HG03521 (cell line): Measurements from ENCODE around the gene RMND5B.
"Not testable (repeated sequence)": the region's sequence is repeated elsewhere in the genome, so short reads cannot be mapped to it uniquely, and the experiment has no call there.

Experiments
- ATAC-seq: cut with Tn5 transposase; IDR thresholded peaks from one replicate; pipeline ENCODE4 v1.9.1; 2021; ENCODE audit warnings: mild to moderate bottlenecking, moderate library complexity; ENCODE audit not compliant: unreplicated experiment

RMND5B gene

DNA sequence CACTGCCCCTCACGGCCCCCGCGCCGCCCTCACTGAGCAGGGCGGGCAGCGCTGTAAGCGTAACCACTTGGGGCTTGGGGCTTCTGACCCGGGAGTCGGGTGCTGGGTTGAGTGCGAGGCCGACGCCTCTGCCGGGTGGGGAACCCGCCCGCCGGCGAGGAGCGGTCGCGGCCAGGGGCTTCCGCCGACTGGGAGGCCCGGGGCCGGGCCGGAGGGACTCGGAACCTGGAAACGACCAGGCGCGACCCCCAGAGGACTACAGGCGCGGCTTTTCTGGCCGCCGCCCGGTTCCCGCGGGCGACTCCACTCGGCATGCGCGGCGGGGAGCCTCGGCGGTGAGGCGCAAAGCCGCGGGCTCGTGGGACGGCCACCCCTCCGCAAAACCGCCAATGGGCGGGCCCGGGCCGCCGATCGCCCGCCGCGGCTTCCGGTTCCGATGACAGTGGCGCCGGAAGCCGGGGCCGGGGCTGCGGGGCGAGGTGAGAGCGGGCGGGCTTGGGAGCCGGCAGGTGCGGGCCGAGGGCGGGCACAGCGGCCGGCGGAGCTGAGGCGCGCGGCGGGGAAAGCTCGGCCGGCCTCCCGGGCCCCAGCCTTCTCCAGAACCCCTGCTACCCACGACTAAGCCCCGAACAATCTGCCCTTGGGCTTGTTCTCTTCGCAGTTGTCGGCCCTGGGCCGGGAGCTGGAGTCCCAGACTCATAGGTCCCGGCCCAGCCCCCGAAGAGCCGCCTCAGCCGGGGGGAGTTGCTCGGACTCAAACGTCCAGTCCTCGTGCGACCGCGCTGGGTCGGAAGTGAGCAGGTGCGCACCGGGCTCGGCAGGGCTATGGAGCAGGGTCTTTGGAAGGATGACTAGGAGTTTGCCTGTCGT, at the start of gene RMND5B:
RMND5B (plus strand) TSS at position 439 of the 870 bp plus-strand sequence. CDS start 7,106 bp downstream, outside the sequence.
- peak; percentile 80 for ATAC-seq

- no peak for ATAC-seq
These were observed 49.1 kb upstream of the RMND5B start for GRCh38 chr5:178081571-178082243.

DNA sequence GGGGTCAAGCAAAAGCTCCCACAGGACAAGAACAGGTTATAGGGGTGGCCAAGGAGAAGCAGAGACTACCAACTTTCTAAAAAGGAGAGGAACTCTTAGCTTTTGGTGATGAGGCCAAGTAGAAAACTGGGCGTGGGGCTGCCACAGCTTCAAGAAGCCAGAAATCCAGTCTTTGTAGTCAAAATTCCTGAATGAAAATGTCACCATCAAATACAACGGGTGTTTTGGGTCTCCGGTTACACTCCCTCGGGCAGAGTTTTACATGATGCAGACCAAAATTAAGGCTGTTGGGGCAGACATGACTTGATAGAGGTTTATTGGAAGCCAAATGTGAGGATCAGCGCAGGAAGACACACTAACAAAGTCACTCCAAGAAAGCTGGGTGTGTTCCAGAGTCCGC, 46.9 kb upstream of the RMND5B start:
- ATAC-seq = no peak

GRCh38 chr5:178085316-178085715, 45.5 kb upstream of the RMND5B start:
- ATAC-seq = no peak

GRCh38 chr5:178086266-178086665, 44.5 kb upstream of the RMND5B start:
- ATAC-seq = no peak

- ATAC-seq = not testable (repeated sequence)
These were observed 43.6 kb upstream of the RMND5B start for GRCh38 chr5:178087199-178087598.

DNA sequence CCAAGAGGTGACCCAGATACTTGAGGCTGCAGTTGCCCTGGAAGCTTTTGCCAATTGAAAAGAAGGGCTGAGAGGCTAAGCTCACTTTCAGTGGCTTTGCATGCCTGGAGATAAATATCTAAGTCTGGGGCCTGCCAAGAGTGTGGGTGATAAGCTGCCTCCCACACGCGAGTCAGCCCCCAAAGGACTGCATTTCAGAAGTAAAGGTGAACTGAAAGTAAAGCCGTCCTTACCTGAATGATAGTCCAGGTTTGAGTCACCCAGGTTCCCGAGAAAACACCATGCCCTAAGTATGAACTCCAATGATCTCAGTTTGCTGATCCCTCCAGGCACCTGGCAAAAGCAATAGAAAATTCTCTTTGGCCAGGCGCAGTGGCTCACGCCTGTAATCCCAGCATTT, 40.0 kb upstream of the RMND5B start:
- ATAC-seq = no peak

- ATAC-seq = no peak
These were observed 37.7 kb upstream of the RMND5B start for GRCh38 chr5:178093134-178093533.

DNA sequence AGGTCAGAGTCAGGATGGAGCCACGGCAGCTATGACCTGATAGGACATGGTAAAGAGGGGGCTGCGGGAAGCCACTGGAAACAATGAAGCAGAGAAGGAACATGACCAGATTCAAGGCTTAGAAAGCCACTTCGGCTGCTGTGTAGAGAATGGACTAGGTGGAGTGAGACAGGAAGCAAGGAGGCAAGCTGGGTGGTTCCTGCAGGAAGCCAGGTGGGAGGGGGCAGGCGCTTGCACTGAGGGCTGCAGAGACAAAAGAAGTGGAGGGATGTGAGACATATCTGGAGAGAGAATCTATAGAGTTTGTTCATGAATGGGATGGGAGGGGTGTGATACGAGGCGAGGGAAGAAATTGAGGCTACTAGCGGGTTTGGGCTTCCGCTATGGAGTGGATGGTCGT, 36.5 kb upstream of the RMND5B start:
- ATAC-seq = no peak

DNA sequence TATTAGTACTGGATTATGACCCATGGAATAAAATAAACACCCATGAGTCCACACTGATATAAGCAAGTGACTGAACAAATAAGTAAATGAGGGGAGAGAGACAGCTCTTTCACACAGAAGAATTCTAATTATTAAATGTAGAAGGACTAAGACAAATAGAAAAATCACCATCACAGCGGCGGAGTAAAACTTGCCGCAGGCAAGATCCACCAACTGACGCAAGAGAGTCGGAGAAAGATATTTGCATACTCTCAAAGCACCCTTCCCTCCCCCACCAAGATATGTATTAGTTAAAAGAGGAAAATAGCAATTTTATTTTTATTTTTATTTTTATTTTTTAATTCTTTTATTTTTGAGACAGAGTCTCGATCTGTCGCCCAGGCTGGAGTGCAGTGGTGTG, 32.1 kb upstream of the RMND5B start:
- ATAC-seq = no peak

- no peak for ATAC-seq
These were observed 27.2 kb upstream of the RMND5B start for GRCh38 chr5:178103612-178104011.

DNA sequence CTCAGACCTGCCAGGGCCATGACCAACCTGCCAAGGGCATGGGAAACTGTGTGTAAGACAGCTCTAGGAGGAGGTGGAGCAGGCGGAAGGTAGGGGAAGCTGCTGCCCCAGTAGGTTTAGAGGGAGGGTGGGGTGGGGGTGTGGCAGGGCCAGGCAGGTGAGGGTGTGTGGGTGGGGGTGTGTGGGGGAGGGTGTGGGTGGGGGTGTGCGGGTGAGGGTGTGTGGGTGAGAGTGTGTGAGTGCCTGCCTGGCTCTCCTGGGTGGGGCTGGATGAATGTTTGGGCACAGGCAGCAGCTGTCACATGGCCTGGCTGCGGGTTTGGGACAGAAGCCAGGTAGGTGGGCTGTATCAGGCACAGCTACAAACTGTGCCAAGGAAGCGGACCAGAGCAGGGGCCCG, 26.3 kb upstream of the RMND5B start:
- no peak for ATAC-seq

DNA sequence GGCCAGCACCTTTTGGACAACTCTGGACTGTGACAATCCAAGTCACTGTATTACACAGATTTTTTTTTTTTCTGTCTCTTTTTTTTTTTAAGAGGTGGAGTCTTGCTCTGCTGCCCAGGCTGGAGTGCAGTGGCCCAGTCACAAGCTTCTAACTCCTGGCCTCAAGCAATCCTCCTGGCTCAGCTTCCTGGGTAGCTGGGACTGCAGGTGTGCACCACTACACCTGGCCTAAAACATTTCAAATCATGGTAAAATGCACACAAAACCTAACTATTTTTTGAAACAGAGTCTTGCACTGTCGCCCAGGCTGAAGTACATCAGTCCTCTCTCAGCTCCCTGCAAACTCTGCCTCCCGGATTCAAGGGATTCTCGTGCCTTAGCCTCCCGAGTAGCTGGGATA, 24.7 kb upstream of the RMND5B start:
- ATAC-seq = no peak

- ATAC-seq = no peak
These were observed 24.1 kb upstream of the RMND5B start for GRCh38 chr5:178106556-178107239.

DNA sequence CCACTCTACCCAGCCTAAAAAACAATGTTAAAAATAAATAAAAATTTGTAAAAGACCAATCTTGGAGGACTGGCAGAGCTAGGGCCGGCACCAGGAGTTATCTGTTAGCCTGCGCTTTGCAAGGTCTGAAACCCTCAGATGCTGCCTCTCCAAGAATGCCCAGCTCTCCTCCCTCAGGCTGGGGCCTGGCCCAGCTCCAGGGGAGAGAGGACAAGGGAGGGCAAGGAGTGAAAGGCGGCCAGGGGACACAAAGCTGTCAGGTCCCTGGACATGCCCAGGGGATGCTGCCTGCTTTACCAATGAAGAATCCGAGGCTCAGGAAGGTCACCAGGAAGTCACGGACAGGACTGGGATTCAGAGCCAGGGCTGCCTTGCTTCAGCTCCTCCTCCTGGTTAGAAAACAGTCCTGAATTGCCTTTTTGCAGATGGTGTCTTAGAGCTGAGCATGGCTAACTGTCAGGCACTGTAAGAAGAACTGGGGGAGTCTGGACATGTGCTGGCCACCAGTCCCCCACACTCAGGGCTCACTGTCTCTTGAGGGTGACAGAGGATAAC, 23.0 kb upstream of the RMND5B start:
- ATAC-seq = no peak

DNA sequence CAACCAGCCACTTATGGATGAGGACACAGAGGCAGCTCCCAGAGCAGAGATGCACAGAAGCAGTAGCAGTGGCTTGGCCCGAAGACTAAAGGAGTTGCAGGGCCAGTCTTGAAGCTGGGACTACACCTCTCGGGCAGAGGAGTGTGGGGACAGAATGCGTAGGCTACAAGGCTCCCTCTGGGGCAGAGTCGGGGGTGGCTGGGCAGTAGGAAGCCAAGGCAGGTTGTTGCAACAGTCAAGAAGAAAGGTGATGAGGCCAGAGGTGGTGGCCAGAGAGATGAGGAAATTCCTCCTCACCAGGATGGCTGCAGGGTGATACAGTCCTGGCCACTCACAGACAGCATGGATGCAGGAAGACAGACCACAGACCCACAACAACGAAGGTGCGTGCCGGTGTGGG, 22.4 kb upstream of the RMND5B start:
- ATAC-seq = no peak

DNA sequence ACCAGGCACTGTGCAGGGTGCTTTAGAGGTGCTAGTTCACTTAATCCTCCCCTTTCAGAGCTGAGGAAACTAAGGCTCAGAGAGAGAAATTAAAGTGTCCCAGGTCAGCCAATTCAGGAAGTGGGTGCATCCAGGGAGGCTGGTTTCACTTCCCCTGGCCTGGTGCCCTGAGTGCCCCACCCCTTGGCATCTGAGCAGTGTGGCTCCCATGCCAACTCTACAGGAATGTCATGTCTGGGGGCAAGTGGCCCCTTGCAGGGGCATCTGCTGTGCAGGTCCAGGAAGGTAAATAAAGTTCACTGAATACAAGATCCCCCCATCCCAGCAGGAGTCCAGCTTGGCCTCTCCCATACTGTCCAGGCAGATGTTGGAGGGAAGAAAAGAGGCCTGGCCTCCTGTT, 21.8 kb upstream of the RMND5B start:
- ATAC-seq = no peak

DNA sequence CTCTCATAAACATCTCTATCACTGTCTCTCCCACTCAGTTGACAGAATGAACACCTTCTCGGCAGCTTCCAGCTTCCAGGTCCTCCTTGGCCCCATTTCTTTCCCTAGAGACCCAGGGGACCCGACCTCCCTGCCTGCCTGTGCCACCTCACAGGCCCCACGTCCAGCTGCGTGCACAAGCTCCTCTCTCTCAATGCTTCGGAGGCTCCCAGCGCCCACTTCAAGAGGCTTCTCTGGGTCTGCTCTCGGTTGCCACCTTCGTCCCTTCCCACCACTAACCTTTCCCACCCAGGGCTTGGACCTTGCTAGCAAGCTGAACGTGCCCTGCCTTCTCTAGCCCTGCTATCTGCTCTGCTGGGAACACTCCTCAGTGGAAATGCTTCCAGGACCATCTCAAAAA, 20.3 kb upstream of the RMND5B start:
- no peak for ATAC-seq

- no peak for ATAC-seq
These were observed 18.9 kb upstream of the RMND5B start for GRCh38 chr5:178111925-178112324.

DNA sequence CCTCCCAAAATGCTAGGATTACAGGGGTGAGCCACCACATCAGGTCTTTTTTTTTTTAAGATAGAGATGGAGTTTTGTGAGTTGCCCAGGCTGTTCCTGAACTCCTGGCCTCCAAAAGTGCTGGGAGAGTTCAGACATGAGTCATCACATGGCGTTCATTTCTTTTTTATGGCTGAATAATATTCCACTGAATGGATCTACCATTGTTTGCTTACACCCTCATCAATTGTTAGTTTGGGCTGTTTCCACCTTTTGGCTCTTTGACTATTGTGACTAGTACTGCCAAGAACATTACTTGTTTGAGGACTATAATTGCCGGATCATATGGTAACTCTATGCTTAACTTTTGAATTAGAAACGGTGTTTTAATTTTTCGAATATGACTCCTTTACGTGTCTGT, 18.3 kb upstream of the RMND5B start:
- ATAC-seq = no peak

- peak; percentile 49 for ATAC-seq
These were observed 17.6 kb upstream of the RMND5B start, which contains the start of gene N4BP3 for GRCh38 chr5:178113141-178113787. N4BP3 (plus strand) TSS chr5:178113532; CDS start chr5:178119584, 6,052 bp downstream.
